Measurements from ENCODE around the gene LCT. TPM values are rescaled to one million over a fixed set of nuclear protein-coding genes. Genes with fewer than 3 reads are reported as not detected.
A peak's percentile ranks its signal among the peaks of the same experiment; 100 is the strongest.

Gene LCT
- total RNA-seq (2012; rRNA removed): under 0.01 TPM in 1 of 2 replicates, not detected in the other
- not detected in 2 replicates for polyA plus RNA-seq (2012; rRNA removed)
- polyA plus RNA-seq (2012; cell fraction: cytosol; rRNA removed): not detected in 2 replicates
- 0.01 TPM in 2 replicates for polyA plus RNA-seq (2012; cell fraction: nucleus; rRNA removed; ENCODE audit: low replicate concordance)
- Bru-seq, nascent RNA: percentile 7 among the genes with signal in this experiment
- BruChase-seq, experiment 1, labeled RNA remaining after a 6-hour chase: percentile 6 among the genes with signal in this experiment
- BruChase-seq, experiment 2, labeled RNA remaining after a 2-hour chase: percentile 4 among the genes with signal in this experiment
- long read RNA-seq: 0 reads

- WGBS, 2 experiments (ENCODE audit: extremely low coverage in 2 of 2, insufficient read length in 1 of 2): 90% methylated on average over 2 of the region's 12 CpGs; no CpG with 5 or more reads in 1 of the 2 experiments
- Histone ChIP-seq H3K14ac (replicated peaks; ENCODE audit: low read depth, low read length) (no peak within 1 kb of the TSS), H3K4me3 (ENCODE audit: insufficient read depth, low read depth, low read length) (no peak within 1 kb of the TSS), H4K8ac (ENCODE audit: low read depth in 2 of 2, low read length in 2 of 2) (no peak within 1 kb of the TSS), H3K18ac (ENCODE audit: low read depth, low read length) (no peak within 1 kb of the TSS), H3K4ac (ENCODE audit: low read depth, low read length) (no peak within 1 kb of the TSS), H2BK120ac (ENCODE audit: low read depth, low read length) (no peak within 1 kb of the TSS), H3K4me2 (ENCODE audit: low read depth, low read length) (no peak within 1 kb of the TSS), H3K36me3 (ENCODE audit: control insufficient read depth, insufficient read depth, low read length) (no peaks in the 10 kb centered on the region; the same call in 1 of the 2 replicates), H4K91ac (ENCODE audit: insufficient read depth, low read depth, low read length) (no peak within 1 kb of the TSS), H3K79me1 (ENCODE audit: low read depth in 1 of 2, low read length in 2 of 2) (no peaks in the 10 kb centered on the region), H4K20me1 (ENCODE audit: insufficient read depth, low read length) (no peaks in the 10 kb centered on the region), H2BK5ac (ENCODE audit: low read depth, low read length, poor library complexity, severe bottlenecking) (no peak within 1 kb of the TSS), H2AK5ac (ENCODE audit: low read depth, low read length) (no peak within 1 kb of the TSS), H3K4me1 (ENCODE audit: control insufficient read depth, insufficient read depth, low read length) (peaks cover 5% of the 10 kb centered on the region), H3K9me1 (ENCODE audit: insufficient read depth, low read length) (peaks cover 3% of the 10 kb centered on the region), H3K23ac (ENCODE audit: low read depth, low read length) (no peak within 1 kb of the TSS), H2AFZ (replicated peaks; ENCODE audit: low read length, poor library complexity) (peak within 1 kb of the TSS; percentile 33), H2BK20ac (ENCODE audit: low read depth, low read length) (no peak within 1 kb of the TSS), H3K9ac (ENCODE audit: low read depth, low read length) (no peak within 1 kb of the TSS), H2AK9ac (replicated peaks; ENCODE audit: low read depth, low read length, poor library complexity) (no peak within 1 kb of the TSS), H3K27me3 (ENCODE audit: control insufficient read depth, insufficient read depth, low read length) (no peaks in the 10 kb centered on the region), H3K56ac (ENCODE audit: extremely low read depth, insufficient read depth, low read length) (no peak within 1 kb of the TSS), H3K9me3 (ENCODE audit: control insufficient read depth, insufficient read depth, low read length) (no peaks in the 10 kb centered on the region), H4K5ac (ENCODE audit: low read depth, low read length) (no peak within 1 kb of the TSS), H2BK15ac (ENCODE audit: low read depth, low read length) (no peak within 1 kb of the TSS), H3K27ac (ENCODE audit: insufficient read depth, low read length) (no peak within 1 kb of the TSS)
- no peak for TF ChIP-seq MXI1 (IDR thresholded peaks at IDR 0.05; ENCODE audit: borderline replicate concordance, low read depth, low read length)
- TF ChIP-seq POLR2A (IDR thresholded peaks at IDR 0.05; ENCODE audit: low read depth, low read length): no peak
- TF ChIP-seq RFX5 (IDR thresholded peaks at IDR 0.05; ENCODE audit: low read depth, low read length): no peak
- no peak for TF ChIP-seq NFE2L2 (IDR thresholded peaks at IDR 0.05; ENCODE audit: low read depth, low read length)
- no peak for TF ChIP-seq RAD21 (IDR thresholded peaks at IDR 0.05; ENCODE audit: low read length)
- no peak for TF ChIP-seq MAZ (IDR thresholded peaks at IDR 0.05; ENCODE audit: borderline replicate concordance, low read depth, low read length)
- no peak for TF ChIP-seq CHD1 (IDR thresholded peaks at IDR 0.05; ENCODE audit: low read depth, low read length)
- TF ChIP-seq SMC3 (IDR thresholded peaks at IDR 0.05; ENCODE audit: low read depth, low read length): no peak
- no peak for TF ChIP-seq CTCF (conservative IDR thresholded peaks at IDR 0.05; ENCODE audit: low read depth, low read length)
- ChIA-PET POLR2A (ENCODE audit: unreplicated experiment) (interaction anchor here (0.5 kb wide), 1 partner anchor 96 kb away, joined by 3 read pairs; no protein-coding TSS in a partner anchor), CTCF (no interaction called here)
- ATAC-seq (ENCODE audit: low read depth) (no peak), DNase-seq (no peak)
- intact Hi-C loops (cut with micrococcal nuclease): no loop called here
- dilution Hi-C loops (cut with HindIII; ENCODE audit: low sequenced_read_pairs, unreplicated experiment): no loop called here
- in situ Hi-C loops (cut with MboI; ENCODE audit: low sequenced_read_pairs): no loop called here
- no TSS peak for BruUV-seq (replicated peaks)
Observed at GRCh38 chr2:135836596-135837270, at the start of gene LCT. Gene LCT, minus strand, starts transcription at chr2:135837184. Its CDS starts 15 bp downstream, at chr2:135837169.

Measured in IMR-90 (cell line).